Vagina (tissue), 2 donors: Measurements from ENCODE around the gene ACOT6. TPM values are rescaled to one million over a fixed set of nuclear protein-coding genes. Genes with fewer than 3 reads are reported as not detected.
"Not testable (repeated sequence)": the region's sequence is repeated elsewhere in the genome, so short reads cannot be mapped to it uniquely, and the experiment has no call there.

ENCODE experiments used
- DNase-seq, 2 donors: peaks; one replicate each; pipeline ENCODE4 v3.0.0-alpha.2; 2017; ENCODE audit errors: extremely low spot score in 2 of 2
- H3K27ac ChIP-seq: fragments of 200-600 bp; sonication (generic); one replicate; pipeline ENCODE4 v1.5.1; 2019
- H3K27me3 ChIP-seq: fragments of 200-600 bp; sonication (generic); one replicate; pipeline ENCODE4 v1.5.1; 2019
- H3K36me3 ChIP-seq, 2 donors: fragments of 200-600 bp; sonication (generic); one replicate each; pipeline ENCODE4 v1.5.1; 2017 to 2019
- H3K4me1 ChIP-seq: fragments of 200-600 bp; sonication (generic); one replicate; pipeline ENCODE4 v1.5.1; 2019
- H3K4me3 ChIP-seq, 2 donors: fragments of 200-600 bp; sonication (generic); 1 replicate in 1 of 2; 2 replicates in 1 of 2; pipeline ENCODE4 v1.5.1; 2016 to 2019
- H3K9me3 ChIP-seq: fragments of 200-600 bp; sonication (generic); one replicate; pipeline ENCODE4 v1.5.1; 2019
- CTCF ChIP-seq, 3 experiments: fragments of 450-650 bp in 2 of 3; fragments of 200-600 bp in 1 of 3; sonication (generic) in 1 of 3; IDR thresholded peaks; one replicate each; pipeline ENCODE4 v1.5.1; 2017 to 2019; ENCODE audit warnings: antibody characterized with exemption in 3 of 3, mild to moderate bottlenecking in 2 of 3, moderate library complexity in 2 of 3
- POLR2A ChIP-seq, 2 donors: fragments of 450-650 bp; IDR thresholded peaks; one replicate each; pipeline ENCODE4 v1.6.1; 2017; ENCODE audit warnings: antibody characterized with exemption in 2 of 2, mild to moderate bottlenecking in 2 of 2, moderate library complexity in 2 of 2
- POLR2AphosphoS5 ChIP-seq, 2 donors: sonication (generic); formaldehyde crosslinking; IDR thresholded peaks; one replicate each; pipeline ENCODE4 v1.9.0; 2017; ENCODE audit warnings: antibody characterized with exemption in 2 of 2, mild to moderate bottlenecking in 2 of 2, low read depth in 1 of 2; ENCODE audit not compliant: insufficient read depth in 1 of 2
- intact Hi-C: fragments of 100-400 bp; cut with DNase I; formaldehyde crosslinking; loops from one replicate; pipeline ENCODE4 v1.15.1; 2023
- total RNA-seq: library from RNA; depleted of rRNA; stranded (reverse); fragments of >200 nt; gene quantifications from one replicate; pipeline ENCODE4 v1.2.3, GENCODE V29; 2016

ACOT6 gene
- not detected for total RNA-seq

- intact Hi-C loops = no loop called here
- Histone ChIP-seq H3K4me1 (peaks cover 4% of the 10 kb centered on the region), H3K9me3 (no peaks in the 10 kb centered on the region), H3K27me3 (no peaks in the 10 kb centered on the region), H3K27ac (peak within 1 kb of the TSS; percentile 74), H3K36me3 (no peaks in the 10 kb centered on the region), H3K4me3 (peak within 1 kb of the TSS; percentile 55 to 63)
- DNase-seq = no peak
- TF ChIP-seq POLR2AphosphoS5 (IDR thresholded peaks at IDR 0.05; ENCODE audit: insufficient read depth in 1 of 2, low read depth in 1 of 2) = peak in 1 of 2 donors; percentile 47
- peak in 1 of 2 donors; percentile 15 for TF ChIP-seq POLR2A (IDR thresholded peaks at IDR 0.05)
- TF ChIP-seq CTCF (IDR thresholded peaks at IDR 0.05) = no peak
Measured at GRCh38 chr14:73612339-73613045, at the start of gene ACOT6. Gene ACOT6, plus strand, starts transcription at chr14:73612517. Its CDS starts 55 bp downstream, at chr14:73612572.

- H3K36me3 ChIP-seq, H3K4me3 ChIP-seq, H3K9me3 ChIP-seq, H3K27me3 ChIP-seq, intact Hi-C loops, H3K27ac ChIP-seq, DNase-seq: not testable (repeated sequence)
- peaks cover 11% of the 10 kb centered on the region for H3K4me1 ChIP-seq
Measured at GRCh38 chr14:73562696-73563095, 49.6 kb upstream of the ACOT6 start.

- H3K27ac ChIP-seq, H3K9me3 ChIP-seq, H3K27me3 ChIP-seq, intact Hi-C loops, DNase-seq, H3K36me3 ChIP-seq, H3K4me3 ChIP-seq: not testable (repeated sequence)
- H3K4me1 ChIP-seq = peaks cover 22% of the 10 kb centered on the region
Measured at GRCh38 chr14:73566431-73566830, 45.9 kb upstream of the ACOT6 start.

GRCh38 chr14:73566935-73567334, 45.4 kb upstream of the ACOT6 start:
- peaks cover 22% of the 10 kb centered on the region for H3K4me1 ChIP-seq
- H3K27me3 ChIP-seq, intact Hi-C loops, DNase-seq, H3K9me3 ChIP-seq, H3K36me3 ChIP-seq, H3K27ac ChIP-seq, H3K4me3 ChIP-seq: not testable (repeated sequence)

GRCh38 chr14:73567358-73567757, 45.0 kb upstream of the ACOT6 start:
- Histone ChIP-seq H3K4me1 (peaks cover 22% of the 10 kb centered on the region), H3K9me3 (no peaks in the 10 kb centered on the region), H3K27ac (no peak overlapping the region), H3K4me3 (no peak overlapping the region), H3K36me3 (no peaks in the 10 kb centered on the region), H3K27me3 (no peaks in the 10 kb centered on the region)
- DNase-seq = no peak
- intact Hi-C loops = no loop called here
- TF ChIP-seq CTCF (IDR thresholded peaks at IDR 0.05) = no peak
- no peak for TF ChIP-seq POLR2AphosphoS5 (IDR thresholded peaks at IDR 0.05; ENCODE audit: insufficient read depth in 1 of 2, low read depth in 1 of 2)
- TF ChIP-seq POLR2A (IDR thresholded peaks at IDR 0.05) = no peak

GRCh38 chr14:73567951-73568885, 44.1 kb upstream of the ACOT6 start:
- H3K36me3 ChIP-seq = no peaks in the 10 kb centered on the region
- H3K4me1 ChIP-seq = peaks cover 22% of the 10 kb centered on the region
- H3K4me3 ChIP-seq = peak overlapping the region; percentile 72 to 83
- H3K27ac ChIP-seq = peak overlapping the region; percentile 87
- no peak for DNase-seq
- intact Hi-C loops = no loop called here
- H3K9me3 ChIP-seq = no peaks in the 10 kb centered on the region
- TF ChIP-seq POLR2A (IDR thresholded peaks at IDR 0.05) (no peak), CTCF (IDR thresholded peaks at IDR 0.05) (no peak), POLR2AphosphoS5 (IDR thresholded peaks at IDR 0.05; ENCODE audit: insufficient read depth in 1 of 2, low read depth in 1 of 2) (no peak)
- H3K27me3 ChIP-seq = no peaks in the 10 kb centered on the region

GRCh38 chr14:73568886-73569184, 43.5 kb upstream of the ACOT6 start:
- H3K36me3 ChIP-seq, H3K27me3 ChIP-seq, intact Hi-C loops, H3K9me3 ChIP-seq, DNase-seq: not testable (repeated sequence)
- H3K27ac ChIP-seq = peak overlapping the region; percentile 87
- peaks cover 22% of the 10 kb centered on the region for H3K4me1 ChIP-seq
- peak overlapping the region; percentile 72 to 83 for H3K4me3 ChIP-seq
